NCI-H187 treated with DMSO at 0.1 percent for 48 hours (cell line): ENCODE results near the gene EID2.

Source experiments
- DNase-seq: peaks from one replicate; lab custom pipeline; 2025; lab: John Stamatoyannopoulos, UW

The EID2 gene

GRCh38 chr19:39533791-39534190, 6.2 kb downstream of the EID2 start:
- DNase-seq, result no peak

GRCh38 chr19:39533003-39533512, 6.9 kb downstream of the EID2 start:
- no peak for DNase-seq

GRCh38 chr19:39532233-39533002, 7.5 kb downstream of the EID2 start, which contains the start of gene EID2B:
EID2B (minus strand) TSS chr19:39532852; CDS start chr19:39532802, 50 bp downstream.
- DNase-seq, result peak; percentile 90

GRCh38 chr19:39531834-39532232, 8.1 kb downstream of the EID2 start:
- DNase-seq, result no peak

GRCh38 chr19:39525205-39525604, 14.8 kb downstream of the EID2 start:
- DNase-seq, result no peak

- DNase-seq, result no peak
Measured at GRCh38 chr19:39524495-39524894, 15.5 kb downstream of the EID2 start.

- DNase-seq, result no peak
Measured at GRCh38 chr19:39520541-39521484, 19.1 kb downstream of the EID2 start.

GRCh38 chr19:39518975-39519374, 21.0 kb downstream of the EID2 start:
- no peak for DNase-seq

GRCh38 chr19:39518458-39518857, 21.5 kb downstream of the EID2 start:
- DNase-seq, result no peak

GRCh38 chr19:39517432-39517831, 22.5 kb downstream of the EID2 start:
- no peak for DNase-seq

- DNase-seq, result no peak
Measured at GRCh38 chr19:39516270-39516669, 23.7 kb downstream of the EID2 start.

- DNase-seq, result no peak
Measured at GRCh38 chr19:39515551-39516191, 24.3 kb downstream of the EID2 start.

GRCh38 chr19:39514840-39515550, 25.0 kb downstream of the EID2 start, which contains the start of gene SELENOV:
SELENOV (plus strand) TSS chr19:39515139; CDS start chr19:39515213, 74 bp downstream.
- no peak for DNase-seq

GRCh38 chr19:39512988-39513387, 27.0 kb downstream of the EID2 start:
- DNase-seq, result no peak

GRCh38 chr19:39509233-39509632, 30.7 kb downstream of the EID2 start:
- DNase-seq, result no peak

GRCh38 chr19:39508629-39509028, 31.3 kb downstream of the EID2 start:
- no peak for DNase-seq

GRCh38 chr19:39507715-39508364, 32.1 kb downstream of the EID2 start:
- no peak for DNase-seq

GRCh38 chr19:39506944-39507714, 32.8 kb downstream of the EID2 start:
- DNase-seq, result no peak

- DNase-seq, result no peak
Measured at GRCh38 chr19:39506598-39506943, 33.4 kb downstream of the EID2 start.
